Upper lobe of left lung (tissue), 6 donors: Measurements from ENCODE around the gene RLIM. TPM values are rescaled to one million over a fixed set of nuclear protein-coding genes. Genes with fewer than 3 reads are reported as not detected.
A peak's percentile ranks its signal among the peaks of the same experiment; 100 is the strongest.

Source experiments
- ATAC-seq, 2 donors: fragments of 200-7000 bp; cut with Tn5 transposase; one replicate each; pipeline ENCODE4 v1.9.1; 2022; ENCODE audit warnings: mild to moderate bottlenecking in 2 of 2, moderate library complexity in 2 of 2; ENCODE audit not compliant: low FRiP score in 2 of 2
- DNase-seq, 2 donors: peaks; one replicate each; pipeline ENCODE4 v3.0.0-alpha.2; 2019 to 2020
- H3K27ac ChIP-seq, 4 donors: fragments of 200-600 bp; sonication (generic); one replicate each; pipeline ENCODE4 v1.5.1; 2016 to 2019
- H3K27me3 ChIP-seq, 4 donors: fragments of 200-600 bp; sonication (generic); one replicate each; pipeline ENCODE4 v1.5.1; 2017 to 2019
- H3K36me3 ChIP-seq, 4 donors: fragments of 200-600 bp; sonication (generic); one replicate each; pipeline ENCODE4 v1.5.1; 2016 to 2019
- H3K4me1 ChIP-seq, 4 donors: fragments of 200-600 bp; sonication (generic); one replicate each; pipeline ENCODE4 v1.5.1; 2018 to 2019
- H3K4me3 ChIP-seq, 4 donors: fragments of 200-600 bp; sonication (generic); one replicate each; pipeline ENCODE4 v1.5.1; 2017 to 2019; ENCODE audit warnings: mild to moderate bottlenecking in 2 of 4, moderate library complexity in 1 of 4
- H3K9me3 ChIP-seq, 4 donors: fragments of 200-600 bp; sonication (generic); one replicate each; pipeline ENCODE4 v1.5.1; 2018 to 2019
- CTCF ChIP-seq, 6 experiments: fragments of 450-650 bp in 4 of 6; fragments of 200-600 bp in 2 of 6; sonication (generic) in 2 of 6; IDR thresholded peaks; one replicate each; pipeline ENCODE4 v1.5.1; 2016 to 2019; ENCODE audit warnings: antibody characterized with exemption in 6 of 6
- EP300 ChIP-seq, 4 donors: sonication (generic); formaldehyde crosslinking; IDR thresholded peaks; one replicate each; pipeline ENCODE4 v1.5.1; 2017; ENCODE audit warnings: antibody characterized with exemption in 4 of 4, control low read depth in 2 of 4
- POLR2A ChIP-seq, 4 donors: fragments of 450-650 bp; IDR thresholded peaks; one replicate each; pipeline ENCODE4 v1.5.1; 2016 to 2017; ENCODE audit warnings: antibody characterized with exemption in 4 of 4, mild to moderate bottlenecking in 2 of 4
- POLR2AphosphoS5 ChIP-seq, 2 donors: sonication (generic); formaldehyde crosslinking; IDR thresholded peaks; one replicate each; pipeline ENCODE4 v1.5.1; 2017; ENCODE audit warnings: antibody characterized with exemption in 2 of 2
- WGBS, 2 donors: methylation state at CpG; one replicate each; pipeline ENCODE4 v1.1.5; 2017 to 2018; 5-methylcytosine and 5-hydroxymethylcytosine counted together
- total RNA-seq, 6 donors: library from RNA; depleted of rRNA in 4 of 6; stranded (reverse); fragments of >200 nt in 4 of 6; gene quantifications; one replicate each; pipeline versions ENCODE4 v1.1.0 to v1.2.1, GENCODE V29; 2016 to 2021
- donor health status: DM: no; HTN: no; CAD: no; lungs with moderate emphysema.
- donor health status: DM: no; HTN: yes; CAD: no; lungs with severe emphysema.

The RLIM gene
- total RNA-seq, 6 donors from 2014 or later, result 17.8 to 41.5 (median 29.7) TPM

GRCh38 chrX:74551934-74552333 is 62.5 kb downstream of the RLIM start:
- Histone ChIP-seq H3K4me3 (no peak overlapping the region), H3K27me3 (no peaks in the 10 kb centered on the region), H3K36me3 (no peaks in the 10 kb centered on the region), H3K4me1 (no peaks in the 10 kb centered on the region), H3K27ac (no peak overlapping the region), H3K9me3 (no peaks in the 10 kb centered on the region)
- ATAC-seq (no peak), DNase-seq (no peak)
- TF ChIP-seq POLR2A (IDR thresholded peaks at IDR 0.05), result no peak
- TF ChIP-seq POLR2AphosphoS5 (IDR thresholded peaks at IDR 0.05), result no peak
- TF ChIP-seq EP300 (IDR thresholded peaks at IDR 0.05), result no peak
- no peak for TF ChIP-seq CTCF (IDR thresholded peaks at IDR 0.05)
- WGBS, 2 donors, result 44 to 46% methylated on average over 2 of the region's 2 CpGs

GRCh38 chrX:74550295-74550802 is 64.1 kb downstream of the RLIM start:
- Histone ChIP-seq H3K27me3 (no peaks in the 10 kb centered on the region), H3K9me3 (no peaks in the 10 kb centered on the region), H3K4me3 (peak overlapping the region in 1 of 4 donors; percentile 13), H3K36me3 (no peaks in the 10 kb centered on the region), H3K27ac (no peak overlapping the region), H3K4me1 (no peaks in the 10 kb centered on the region)
- WGBS, 2 donors, result 27 to 82% methylated on average over 3 to 24 of the region's 24 CpGs
- TF ChIP-seq POLR2AphosphoS5 (IDR thresholded peaks at IDR 0.05) (no peak), CTCF (IDR thresholded peaks at IDR 0.05) (peak; percentile 95 to 98 (median 98))
- DNase-seq (peak; percentile 89 to 95), ATAC-seq (peak; percentile 93 to 98)

GRCh38 chrX:74546984-74547383 is 67.4 kb downstream of the RLIM start:
- 71 to 100% methylated on average over 1 of the region's 1 CpG for WGBS, 2 donors
- no peak overlapping the region for H3K4me3 ChIP-seq
- TF ChIP-seq POLR2AphosphoS5 (IDR thresholded peaks at IDR 0.05) (no peak), POLR2A (IDR thresholded peaks at IDR 0.05) (no peak), EP300 (IDR thresholded peaks at IDR 0.05) (no peak)
- no peak for ATAC-seq
- H3K27ac ChIP-seq, result no peak overlapping the region
- no peaks in the 10 kb centered on the region for H3K9me3 ChIP-seq
- H3K27me3 ChIP-seq, result no peaks in the 10 kb centered on the region
- no peak for DNase-seq
- no peaks in the 10 kb centered on the region for H3K4me1 ChIP-seq
- H3K36me3 ChIP-seq, result no peaks in the 10 kb centered on the region

GRCh38 chrX:74545880-74546523 is 68.4 kb downstream of the RLIM start:
- DNase-seq (no peak), ATAC-seq (no peak)
- Histone ChIP-seq H3K27me3 (no peaks in the 10 kb centered on the region), H3K4me1 (no peaks in the 10 kb centered on the region), H3K27ac (no peak overlapping the region), H3K4me3 (no peak overlapping the region), H3K9me3 (no peaks in the 10 kb centered on the region), H3K36me3 (no peaks in the 10 kb centered on the region)
- no peak for TF ChIP-seq POLR2A (IDR thresholded peaks at IDR 0.05)
- no peak for TF ChIP-seq EP300 (IDR thresholded peaks at IDR 0.05)
- no peak for TF ChIP-seq CTCF (IDR thresholded peaks at IDR 0.05)
- 58% methylated on average over 1 of the region's 1 CpG; no CpG with 5 or more reads in 1 of the 2 donors for WGBS, 2 donors

- ATAC-seq (no peak), DNase-seq (no peak)
- Histone ChIP-seq H3K27ac (no peak overlapping the region), H3K4me1 (peaks cover 0 to 9% (median 0%) of the 10 kb centered on the region in 4 donors), H3K4me3 (no peak overlapping the region), H3K36me3 (no peaks in the 10 kb centered on the region), H3K27me3 (peaks cover 0 to 6% (median 0%) of the 10 kb centered on the region in 4 donors), H3K9me3 (no peaks in the 10 kb centered on the region)
- 60 to 74% methylated on average over 2 of the region's 2 CpGs for WGBS, 2 donors
- no peak for TF ChIP-seq POLR2AphosphoS5 (IDR thresholded peaks at IDR 0.05)
- no peak for TF ChIP-seq POLR2A (IDR thresholded peaks at IDR 0.05)
- TF ChIP-seq CTCF (IDR thresholded peaks at IDR 0.05), result no peak
- TF ChIP-seq EP300 (IDR thresholded peaks at IDR 0.05), result no peak
Observed at GRCh38 chrX:74540635-74541249, 73.7 kb downstream of the RLIM start.
